SKM-1 (cell line): Measurements from ENCODE around the gene PLIN3.
"Not testable (repeated sequence)": the region's sequence is repeated elsewhere in the genome, so short reads cannot be mapped to it uniquely, and the experiment has no call there.

Experiments used
- DNase-seq: peaks from one replicate; lab custom pipeline; 2025; ENCODE audit not compliant: unreplicated experiment; lab: John Stamatoyannopoulos, UW

The PLIN3 gene

GRCh38 chr19:4867534-4868285 lies at the start of gene PLIN3:
Gene PLIN3, minus strand, starts transcription at chr19:4867667. Its CDS starts 6,273 bp downstream, at chr19:4861394.
- peak; percentile 85 for DNase-seq

- DNase-seq, result no peak
Observed at GRCh38 chr19:4916292-4917082, 49.0 kb upstream of the PLIN3 start.

- no peak for DNase-seq
Observed at GRCh38 chr19:4914736-4915501, 47.5 kb upstream of the PLIN3 start.

- no peak for DNase-seq
Observed at GRCh38 chr19:4913996-4914735, 46.7 kb upstream of the PLIN3 start.

GRCh38 chr19:4911786-4912672 lies 44.6 kb upstream of the PLIN3 start:
- no peak for DNase-seq

- DNase-seq, result no peak
Observed at GRCh38 chr19:4911314-4911713, 43.8 kb upstream of the PLIN3 start.

GRCh38 chr19:4910594-4911281 lies 43.3 kb upstream of the PLIN3 start:
- DNase-seq, result peak; percentile 47

GRCh38 chr19:4909897-4910593 lies 42.6 kb upstream of the PLIN3 start:
- DNase-seq, result peak; percentile 85

- no peak for DNase-seq
Observed at GRCh38 chr19:4909156-4909896, 41.9 kb upstream of the PLIN3 start, which contains the start of gene UHRF1. Gene UHRF1, plus strand, starts transcription at chr19:4909501. Its CDS starts 1,385 bp downstream, at chr19:4910886.

GRCh38 chr19:4908781-4909155 lies 41.3 kb upstream of the PLIN3 start:
- no peak for DNase-seq

- no peak for DNase-seq
Observed at GRCh38 chr19:4908360-4908759, 40.9 kb upstream of the PLIN3 start.

- no peak for DNase-seq
Observed at GRCh38 chr19:4906963-4907362, 39.5 kb upstream of the PLIN3 start.

- DNase-seq, result no peak
Observed at GRCh38 chr19:4904481-4904880, 37.0 kb upstream of the PLIN3 start.

- no peak for DNase-seq
Observed at GRCh38 chr19:4902796-4903195, 35.3 kb upstream of the PLIN3 start, which contains the start of gene ARRDC5. Gene ARRDC5, minus strand, starts transcription at chr19:4902896. Its CDS starts 71 bp downstream, at chr19:4902825.

- peak; percentile 65 for DNase-seq
Observed at GRCh38 chr19:4900879-4901278, 33.4 kb upstream of the PLIN3 start.

GRCh38 chr19:4897146-4897545 lies 29.7 kb upstream of the PLIN3 start:
- no peak for DNase-seq

- no peak for DNase-seq
Observed at GRCh38 chr19:4896372-4896771, 28.9 kb upstream of the PLIN3 start.

GRCh38 chr19:4892962-4893361 lies 25.5 kb upstream of the PLIN3 start:
- DNase-seq, result not testable (repeated sequence)
